GM12878 (cell line): ENCODE results near the gene SVOP. TPM values are rescaled to one million over a fixed set of nuclear protein-coding genes. Genes with fewer than 3 reads are reported as not detected.

Experiments
- ATAC-seq: fragments of 200-7000 bp; cut with Tn5 transposase; 3 replicates; pipeline ENCODE4 v1.9.1; 2020; ENCODE audit warnings: mild to moderate bottlenecking, moderate library complexity
- BruUV-seq: library from RNA; stranded (reverse); fragments of 400-500 nt; replicated peaks from 2 replicates; lab custom pipeline; 2021; lab: Mats Ljungman, UMichigan
- CTCF ChIA-PET: fragments of 300-600 bp; sonication (Branson Sonifier 250); formaldehyde crosslinking; extraction: SDS; loops from one replicate; lab custom pipeline; 2021; ENCODE audit warnings: inconsistent platforms; lab: Yijun Ruan, JAX
- POLR2A ChIA-PET: fragments of 350-600 bp; formaldehyde crosslinking; extraction: SDS; loops from one replicate; lab custom pipeline; 2021; ENCODE audit warnings: inconsistent platforms; lab: Charles Lee
- RAD21 ChIA-PET: fragments of 300-600 bp; sonication (Branson Sonifier 250); formaldehyde crosslinking; loops from one replicate; lab custom pipeline; 2023; ENCODE audit warnings: antibody characterized with exemption; ENCODE audit not compliant: unreplicated experiment; lab: Charles Lee
- SMC1A ChIA-PET: fragments of 300-600 bp; sonication (Branson Sonifier 250); formaldehyde crosslinking; loops from one replicate; lab custom pipeline; 2023; ENCODE audit not compliant: unreplicated experiment, uncharacterized antibody; lab: Charles Lee
- DNase-seq: peaks from one replicate; pipeline ENCODE4 v3.0.0-alpha.2; 2011; ENCODE audit warnings: low read depth, low spot score
- FAIRE-seq: peaks from 3 replicates; lab custom pipeline; 2011; peaks lifted over from hg19 to GRCh38; lab: Jason Lieb, UNC
- H2AFZ ChIP-seq: 2 replicates; pipeline ENCODE4 v1.6.0; 2011; ENCODE audit warnings: low read depth, low read length, control low read depth; ENCODE audit not compliant: control insufficient read depth
- H3K27ac ChIP-seq: 2 replicates; pipeline ENCODE4 v1.5.1; 2011; ENCODE audit warnings: control low read depth; ENCODE audit not compliant: control insufficient read depth, insufficient read depth
- H3K27me3 ChIP-seq, 2 experiments: replicated peaks in 1 of 2; 2 replicates each; pipeline versions ENCODE4 v1.6.0 to v1.6.1; 2011; ENCODE audit warnings: low read length in 1 of 2; ENCODE audit not compliant: control insufficient read depth in 2 of 2, insufficient read depth in 2 of 2
- H3K36me3 ChIP-seq, 2 experiments: 2 replicates each; pipeline ENCODE4 v1.5.1; 2011; ENCODE audit warnings: low read length in 1 of 2; ENCODE audit not compliant: control insufficient read depth in 2 of 2, insufficient read depth in 2 of 2
- H3K4me1 ChIP-seq: 2 replicates; pipeline ENCODE4 v1.6.1; 2011; ENCODE audit warnings: mild to moderate bottlenecking, low read length, moderate library complexity, mixed read lengths; ENCODE audit not compliant: control insufficient read depth, insufficient read depth
- H3K4me2 ChIP-seq: 2 replicates; pipeline ENCODE4 v1.6.0; 2011; ENCODE audit warnings: control low read depth; ENCODE audit not compliant: control insufficient read depth, insufficient read depth
- H3K4me3 ChIP-seq: fragments of 200-600 bp; sonication (generic); 2 replicates; pipeline ENCODE4 v1.5.1; 2016
- H3K79me2 ChIP-seq: 2 replicates; pipeline ENCODE4 v1.6.0; 2011; ENCODE audit warnings: low read length; ENCODE audit not compliant: control insufficient read depth, insufficient read depth
- H3K9ac ChIP-seq: 2 replicates; pipeline ENCODE4 v1.8.0; 2011; ENCODE audit warnings: low read length, control low read depth, mixed read lengths; ENCODE audit not compliant: control insufficient read depth, insufficient read depth
- H3K9me3 ChIP-seq: replicated peaks from 3 replicates; pipeline ENCODE4 v1.5.1; 2011; ENCODE audit warnings: mild to moderate bottlenecking, low read length; ENCODE audit not compliant: control insufficient read depth, insufficient read depth
- H4K20me1 ChIP-seq: 2 replicates; pipeline ENCODE4 v1.6.0; 2011; ENCODE audit not compliant: control insufficient read depth, insufficient read depth
- FOS ChIP-seq: IDR thresholded peaks from 3 replicates; pipeline ENCODE4 v1.6.1; 2011; ENCODE audit warnings: borderline replicate concordance; ENCODE audit not compliant: insufficient read length; ENCODE audit errors: extremely low read depth
- FOXK2 ChIP-seq: fragments of 450-650 bp; IDR thresholded peaks from 2 replicates; pipeline ENCODE4 v1.6.1; 2017; ENCODE audit warnings: mild to moderate bottlenecking, moderate library complexity
- HDAC2 ChIP-seq: fragments of 200-600 bp; sonication (generic); IDR thresholded peaks from 2 replicates; pipeline ENCODE4 v1.6.1; 2017
- KLF5 ChIP-seq: fragments of 450-650 bp; IDR thresholded peaks from 2 replicates; pipeline ENCODE4 v1.6.1; 2014; ENCODE audit warnings: mild to moderate bottlenecking; ENCODE audit not compliant: partially characterized antibody
- MLLT1 ChIP-seq: fragments of 450-650 bp; IDR thresholded peaks from 2 replicates; pipeline ENCODE4 v1.6.1; 2016; ENCODE audit warnings: mild to moderate bottlenecking
- RB1 ChIP-seq: fragments of 450-650 bp; formaldehyde crosslinking; IDR thresholded peaks from 2 replicates; pipeline ENCODE4 v1.6.1; 2017; ENCODE audit warnings: mild to moderate bottlenecking, borderline replicate concordance
- ZBTB11 ChIP-seq: fragments of 450-650 bp; formaldehyde crosslinking; IDR thresholded peaks from 2 replicates; pipeline ENCODE4 v1.5.0; 2022; ENCODE audit warnings: mild to moderate bottlenecking, missing genetic modification characterization
- ZNF592 ChIP-seq: fragments of 450-650 bp; IDR thresholded peaks from 2 replicates; pipeline ENCODE4 v1.6.1; 2017; ENCODE audit warnings: mild to moderate bottlenecking, moderate library complexity
- ZNF687 ChIP-seq: fragments of 450-650 bp; IDR thresholded peaks from 2 replicates; pipeline ENCODE4 v1.6.1; 2017; ENCODE audit warnings: mild to moderate bottlenecking, moderate library complexity
- WGBS: methylation state at CpG from one replicate; pipeline ENCODE4 v1.1.6; 2016; ENCODE audit warnings: low lambda C conversion rate; ENCODE audit not compliant: insufficient replicate concordance, insufficient coverage; ENCODE audit errors: missing lambda C conversion rate; 5-methylcytosine and 5-hydroxymethylcytosine counted together
- in situ Hi-C: fragments of 300-500 bp; cut with MboI; formaldehyde crosslinking; loops from 9 replicates; pipeline ENCODE4 v1.14.3; 2018; ENCODE audit warnings: mixed read lengths
- intact Hi-C: fragments of 100-400 bp; cut with micrococcal nuclease; formaldehyde crosslinking; loops from one replicate; pipeline ENCODE4 v1.14.2; 2022; ENCODE audit not compliant: unreplicated experiment
- polyA plus RNA-seq, 11 experiments: library from polyadenylated mRNA; depleted of rRNA in 4 of 11; unstranded in 6 of 11; stranded (reverse) in 5 of 11; fragments of >200 nt; fragmentation: Nextera tagmentation in 4 of 11; fragmentation: Illumina TruSeq in 1 of 11; extraction: Ambion mirVana in 4 of 11; extraction: Trizol in 1 of 11; gene quantifications; 1 replicate in 1 of 11; 2 replicates in 10 of 11; pipeline versions ENCODE4 v1.2.1 to v1.2.3, GENCODE V29; 2011 to 2016; ENCODE audit warnings: inconsistent platforms in 2 of 11, missing spikeins in 2 of 11, low read depth in 1 of 11
- total RNA-seq, 4 experiments: library from RNA; depleted of rRNA in 3 of 4; stranded (reverse); fragments of >200 nt in 3 of 4; fragmentation: Illumina TruSeq in 1 of 4; extraction: Trizol in 1 of 4; gene quantifications; 2 replicates each; pipeline versions ENCODE4 v1.2.1 to v1.2.3, GENCODE V29; 2013 to 2021

The SVOP gene
- total and polyA plus RNA-seq, 10 of the 15 experiments (the other 5 are each of a cell fraction or from before 2014, with no cell fraction given): under 0.01 TPM; not detected in 9

- TF ChIP-seq FOXK2 (no peak), RB1 (no peak)
Measured at GRCh38 chr12:108918206-108918605, 102.7 kb downstream of the SVOP start (continued).

- no peaks in the 10 kb centered on the region for H3K79me2 ChIP-seq
- H2AFZ ChIP-seq: no peak overlapping the region
- WGBS: 39% methylated on average over 5 of the region's 5 CpGs
- CTCF ChIA-PET: no interaction called here
- H3K9ac ChIP-seq: no peak overlapping the region
- RAD21 ChIA-PET: no interaction called here
- H3K27ac ChIP-seq: no peak overlapping the region
- H3K27me3 ChIP-seq: no peaks in the 10 kb centered on the region; a peak in 1 of 4 replicates
- intact Hi-C loops: no loop called here
- H3K4me3 ChIP-seq: no peak overlapping the region
- H3K4me1 ChIP-seq: no peaks in the 10 kb centered on the region
- ATAC-seq (no peak), DNase-seq (no peak), FAIRE-seq (no peak)
- POLR2A ChIA-PET: no interaction called here
- H4K20me1 ChIP-seq: no peaks in the 10 kb centered on the region
- SMC1A ChIA-PET: no interaction called here
- no peaks in the 10 kb centered on the region for H3K36me3 ChIP-seq
- in situ Hi-C loops: no loop called here
- peaks cover 3% of the 10 kb centered on the region; the same call in 2 of the 3 replicates for H3K9me3 ChIP-seq
- H3K4me2 ChIP-seq: no peak overlapping the region
- BruUV-seq: no TSS peak
- TF ChIP-seq ZBTB11 (CRISPR knock-in tag) (no peak), ZNF592 (no peak), FOS (no peak), HDAC2 (no peak), KLF5 (no peak), ZNF687 (no peak), MLLT1 (no peak)
Measured at GRCh38 chr12:108916336-108916735, 104.5 kb downstream of the SVOP start.
